ENCODE results near the gene ECE1. TPM values are rescaled to one million over a fixed set of nuclear protein-coding genes. Genes with fewer than 3 reads are reported as not detected.

The ECE1 gene
- total and polyA plus RNA-seq, 2 donors (not counting 3 experiments of a cell fraction or from before 2014, with no cell fraction given), result 437 to 562 TPM

DNA sequence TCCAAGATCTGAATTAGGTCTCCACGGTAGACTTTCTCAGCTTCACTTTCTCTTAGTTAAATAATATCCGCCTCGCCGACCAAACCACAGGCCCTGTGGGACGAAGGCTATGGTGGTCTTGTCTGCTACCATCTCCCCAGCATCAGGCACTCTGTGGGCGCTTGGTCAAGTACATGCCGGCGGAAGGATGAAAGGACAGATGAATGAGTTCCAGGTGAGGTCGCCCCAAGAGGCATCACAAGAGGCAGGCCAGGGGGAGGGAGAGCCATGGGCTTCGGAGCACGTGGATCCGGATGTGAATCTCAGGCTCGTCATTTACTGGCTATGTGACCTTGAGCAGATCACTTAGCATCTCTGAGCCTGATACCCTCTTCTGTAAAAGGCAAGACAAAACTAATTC is 33.5 kb downstream of the ECE1 start:
- H3K4me3 ChIP-seq (replicated peaks in 1 of 3; ENCODE audit: insufficient read depth in 1 of 3, low read depth in 1 of 3, low read length in 3 of 3), result no peak overlapping the region
- no TSS peak for BruUV-seq (replicated peaks)
- no peak overlapping the region for H3K4me2 ChIP-seq (ENCODE audit: insufficient read depth, low read length)
- intact Hi-C loops (cut with micrococcal nuclease), result loop anchor here (10.0 kb wide), 1 partner anchor 318 kb away; no protein-coding TSS in a partner anchor
- H3K9me1 ChIP-seq (replicated peaks; ENCODE audit: control insufficient read depth, extremely low read depth, insufficient read depth, low read length), result no peaks in the 10 kb centered on the region
- H3K9ac ChIP-seq (replicated peaks; ENCODE audit: extremely low read depth, insufficient read depth, low read length), result no peak overlapping the region
- POLR2A ChIA-PET, result no interaction called here
- peaks cover 38% of the 10 kb centered on the region for H3K79me2 ChIP-seq (ENCODE audit: control insufficient read depth, insufficient read depth, low read length)
- CTCF ChIA-PET, result interaction anchor here (3.1 to 9.7 kb wide), 3 partner anchors 14 to 111 kb away, joined by 29 to 301 read pairs (median 298); no protein-coding TSS in a partner anchor
- peaks cover 38% of the 10 kb centered on the region for H3K4me1 ChIP-seq (ENCODE audit: control insufficient read depth, extremely low read depth, insufficient read depth, low read length)
- TF ChIP-seq POLR2AphosphoS5 (IDR thresholded peaks at IDR 0.05; ENCODE audit: insufficient read depth, low read depth, low read length) (no peak), EZH2 (IDR thresholded peaks at IDR 0.05; ENCODE audit: borderline replicate concordance, low read depth, low read length, severe bottlenecking) (no peak), FOS (IDR thresholded peaks at IDR 0.05; ENCODE audit: borderline replicate concordance, insufficient read depth, low read length) (no peak), GATA2 (IDR thresholded peaks at IDR 0.05; ENCODE audit: insufficient read depth, insufficient read length, low read depth, low read length) (no peak), JUN (IDR thresholded peaks at IDR 0.05; ENCODE audit: borderline replicate concordance, insufficient read depth, insufficient read length, low read depth) (no peak), POLR2A (IDR thresholded peaks at IDR 0.05; ENCODE audit: low read depth, low read length) (no peak), MYC (IDR thresholded peaks at IDR 0.05; ENCODE audit: low read depth, low read length) (no peak)
- TF ChIP-seq, protein P1, sequence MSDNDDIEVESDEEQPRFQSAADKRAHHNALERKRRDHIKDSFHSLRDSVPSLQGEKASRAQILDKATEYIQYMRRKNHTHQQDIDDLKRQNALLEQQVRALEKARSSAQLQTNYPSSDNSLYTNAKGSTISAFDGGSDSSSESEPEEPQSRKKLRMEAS (IDR thresholded peaks at IDR 0.05; ENCODE audit: insufficient read depth, insufficient read length), result no peak
- TF ChIP-seq, protein P2, sequence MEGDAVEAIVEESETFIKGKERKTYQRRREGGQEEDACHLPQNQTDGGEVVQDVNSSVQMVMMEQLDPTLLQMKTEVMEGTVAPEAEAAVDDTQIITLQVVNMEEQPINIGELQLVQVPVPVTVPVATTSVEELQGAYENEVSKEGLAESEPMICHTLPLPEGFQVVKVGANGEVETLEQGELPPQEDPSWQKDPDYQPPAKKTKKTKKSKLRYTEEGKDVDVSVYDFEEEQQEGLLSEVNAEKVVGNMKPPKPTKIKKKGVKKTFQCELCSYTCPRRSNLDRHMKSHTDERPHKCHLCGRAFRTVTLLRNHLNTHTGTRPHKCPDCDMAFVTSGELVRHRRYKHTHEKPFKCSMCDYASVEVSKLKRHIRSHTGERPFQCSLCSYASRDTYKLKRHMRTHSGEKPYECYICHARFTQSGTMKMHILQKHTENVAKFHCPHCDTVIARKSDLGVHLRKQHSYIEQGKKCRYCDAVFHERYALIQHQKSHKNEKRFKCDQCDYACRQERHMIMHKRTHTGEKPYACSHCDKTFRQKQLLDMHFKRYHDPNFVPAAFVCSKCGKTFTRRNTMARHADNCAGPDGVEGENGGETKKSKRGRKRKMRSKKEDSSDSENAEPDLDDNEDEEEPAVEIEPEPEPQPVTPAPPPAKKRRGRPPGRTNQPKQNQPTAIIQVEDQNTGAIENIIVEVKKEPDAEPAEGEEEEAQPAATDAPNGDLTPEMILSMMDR (IDR thresholded peaks at IDR 0.05; ENCODE audit: extremely low read depth in 1 of 2, insufficient read depth in 1 of 2, low read depth in 1 of 2, low read length in 2 of 2), result no peak
- no peak for DNase-seq (ENCODE audit: low read depth, low spot score)
- H3K27me3 ChIP-seq (ENCODE audit: control insufficient read depth in 2 of 2, insufficient read depth in 2 of 2, low read length in 2 of 2), result no peaks in the 10 kb centered on the region
- dilution Hi-C loops (cut with MboI; ENCODE audit: extremely low pct_ligation_motif_present, low sequenced_read_pairs), result no loop called here
- no peaks in the 10 kb centered on the region for H3K9me3 ChIP-seq (replicated peaks; ENCODE audit: control insufficient read depth, insufficient read depth, low read length)
- peaks cover 26 to 48% of the 10 kb centered on the region in 2 experiments for H3K36me3 ChIP-seq (ENCODE audit: control insufficient read depth in 2 of 2, extremely low read depth in 1 of 2, insufficient read depth in 2 of 2, low read length in 2 of 2)
- no peaks in the 10 kb centered on the region for H4K20me1 ChIP-seq (replicated peaks; ENCODE audit: control insufficient read depth, extremely low read depth, insufficient read depth, low read length)
- no peak overlapping the region for H2AFZ ChIP-seq (ENCODE audit: low read depth, low read length)
- FAIRE-seq, result no peak
- no peak overlapping the region for H3K27ac ChIP-seq (ENCODE audit: insufficient read depth, low read depth, low read length)
